HG03039 (cell line): ENCODE data around the gene BEAN1.
A peak's percentile ranks its signal among the peaks of the same experiment; 100 is the strongest.

Source experiments
- ATAC-seq: cut with Tn5 transposase; IDR thresholded peaks from one replicate; pipeline ENCODE4 v1.9.1; 2021; ENCODE audit warnings: mild to moderate bottlenecking, moderate library complexity; ENCODE audit not compliant: unreplicated experiment

BEAN1 gene

GRCh38 chr16:66517586-66518263 lies 90.6 kb downstream of the BEAN1 start:
- no peak for ATAC-seq

- no peak for ATAC-seq
Observed at GRCh38 chr16:66519482-66520373, 92.6 kb downstream of the BEAN1 start.

DNA sequence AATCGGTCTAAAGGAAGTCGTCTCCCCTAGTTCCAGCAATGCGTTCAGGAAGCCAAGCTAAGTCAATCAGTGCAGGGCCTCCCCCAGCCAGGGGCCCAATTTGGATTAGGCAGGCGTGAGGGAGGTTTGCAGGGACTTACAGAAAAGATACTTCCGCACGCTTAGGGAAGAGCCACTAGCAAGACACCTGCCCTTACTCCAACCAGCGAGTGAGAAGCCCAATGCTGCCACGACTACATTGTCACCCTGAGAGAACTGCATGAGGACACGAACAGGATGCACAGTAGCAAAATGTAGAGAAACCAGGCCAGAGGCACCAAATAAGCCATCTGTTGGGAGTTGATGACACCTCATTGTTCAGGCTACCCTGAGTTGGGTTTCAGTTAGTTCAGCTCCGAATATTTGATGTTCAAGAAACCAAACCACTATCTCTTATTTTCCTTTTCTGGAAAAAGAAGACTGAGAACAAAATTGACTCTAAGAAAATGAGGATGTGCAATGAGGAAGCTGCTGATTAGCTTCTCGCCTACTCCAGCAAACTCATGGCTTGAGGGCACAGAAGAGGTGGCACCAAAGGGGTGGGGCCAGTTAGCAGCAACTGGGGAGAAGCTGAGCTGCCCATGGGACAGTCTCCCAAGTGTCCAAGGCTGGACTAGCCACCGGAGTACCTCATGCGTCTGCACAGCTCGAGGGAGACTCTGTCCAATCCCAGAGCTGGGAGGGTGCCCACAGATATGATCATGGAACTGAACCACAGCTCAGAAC lies 93.5 kb downstream of the BEAN1 start:
- no peak for ATAC-seq

DNA sequence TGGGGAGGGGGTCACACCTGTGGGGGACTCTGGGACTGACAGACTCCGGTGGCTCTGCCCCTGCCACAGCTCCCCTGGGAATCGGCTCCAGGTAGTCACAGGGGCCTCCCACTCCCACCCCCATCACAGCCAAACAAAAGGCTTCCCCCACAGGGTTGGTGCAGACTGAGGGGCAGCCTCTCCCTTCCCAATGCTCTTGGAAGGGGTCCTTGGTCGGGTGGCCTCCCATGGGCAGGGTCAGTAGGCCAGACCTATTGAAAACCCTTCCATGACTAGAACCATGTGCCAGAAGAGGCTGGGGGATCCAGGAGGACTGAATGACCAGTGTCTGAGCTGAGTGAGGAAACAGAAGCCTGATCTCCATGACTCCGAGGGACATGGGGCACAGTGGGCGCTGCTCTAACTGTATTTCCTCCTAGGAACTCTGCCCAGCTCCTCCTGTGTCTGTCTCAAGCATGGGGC lies 94.2 kb downstream of the BEAN1 start:
- ATAC-seq = no peak

DNA sequence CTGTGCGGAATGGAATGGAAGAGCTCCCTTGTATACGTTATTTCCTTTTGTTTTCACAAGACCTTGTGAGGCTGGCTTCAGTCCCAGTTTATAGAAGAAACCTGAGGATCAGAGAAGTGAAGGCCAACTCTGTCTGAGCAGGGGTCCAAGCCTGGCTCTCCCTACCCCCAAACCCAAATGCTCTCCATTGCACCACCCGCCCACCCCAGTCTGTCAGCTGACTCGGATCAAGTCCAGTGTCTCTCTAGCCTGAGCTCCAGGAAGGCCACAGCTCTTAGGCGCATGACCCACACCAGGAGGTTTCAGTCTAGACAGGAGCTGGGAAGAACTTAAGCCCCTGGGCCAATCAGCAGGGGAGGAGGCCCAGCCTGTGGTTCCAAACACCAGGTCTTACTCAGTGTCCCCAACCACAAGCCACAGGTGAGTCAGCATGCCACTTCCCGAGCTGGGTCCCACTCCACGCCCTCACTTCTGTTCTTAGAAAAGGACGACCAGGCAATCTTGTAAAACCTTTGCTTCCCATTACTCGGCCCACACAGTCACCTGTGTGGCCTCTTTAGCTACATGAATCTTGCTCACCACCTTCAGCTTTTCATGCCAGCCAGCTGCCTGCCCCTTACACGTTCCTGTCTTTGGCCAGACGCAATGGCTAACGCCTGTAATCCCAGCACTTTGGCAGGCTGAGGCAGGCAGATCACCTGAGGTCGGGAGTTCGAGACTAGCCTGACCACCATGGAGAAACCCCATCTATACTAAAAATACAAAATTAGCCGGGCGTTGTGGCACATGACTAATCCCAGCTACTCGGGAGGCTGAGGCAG lies 95.1 kb downstream of the BEAN1 start:
- peak; percentile 76 for ATAC-seq

- ATAC-seq = no peak
Observed at GRCh38 chr16:66522816-66523590, 95.9 kb downstream of the BEAN1 start.

- ATAC-seq = no peak
Observed at GRCh38 chr16:66523861-66524354, 96.8 kb downstream of the BEAN1 start.

DNA sequence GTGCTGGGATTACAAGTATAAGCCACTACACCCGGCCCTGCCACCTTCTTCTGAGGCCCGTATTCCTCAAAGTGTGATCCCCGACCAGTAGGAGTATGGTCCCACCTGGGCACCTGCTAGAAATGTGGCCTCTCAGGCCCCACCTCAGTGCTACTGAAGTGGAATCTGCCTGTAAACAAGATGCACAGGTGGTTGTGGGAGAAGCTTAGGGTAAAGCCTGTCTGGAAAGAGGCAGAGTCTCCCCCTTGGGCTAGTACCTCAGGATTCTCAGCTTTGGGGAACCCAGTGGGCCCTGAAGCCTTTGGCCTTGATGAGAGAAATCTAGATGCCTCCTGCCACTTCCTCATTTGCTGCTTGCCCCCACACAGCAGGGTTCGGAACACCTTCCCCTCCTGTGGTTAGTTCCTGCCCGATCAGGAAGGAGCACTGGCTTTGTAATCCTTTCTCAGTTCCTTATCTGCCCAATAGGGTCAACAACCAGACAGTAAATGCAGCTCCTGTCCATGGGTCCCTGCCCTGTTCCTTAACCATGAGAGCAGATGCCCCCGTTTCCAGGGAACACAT lies 97.6 kb downstream of the BEAN1 start:
- peak; percentile 44 for ATAC-seq

DNA sequence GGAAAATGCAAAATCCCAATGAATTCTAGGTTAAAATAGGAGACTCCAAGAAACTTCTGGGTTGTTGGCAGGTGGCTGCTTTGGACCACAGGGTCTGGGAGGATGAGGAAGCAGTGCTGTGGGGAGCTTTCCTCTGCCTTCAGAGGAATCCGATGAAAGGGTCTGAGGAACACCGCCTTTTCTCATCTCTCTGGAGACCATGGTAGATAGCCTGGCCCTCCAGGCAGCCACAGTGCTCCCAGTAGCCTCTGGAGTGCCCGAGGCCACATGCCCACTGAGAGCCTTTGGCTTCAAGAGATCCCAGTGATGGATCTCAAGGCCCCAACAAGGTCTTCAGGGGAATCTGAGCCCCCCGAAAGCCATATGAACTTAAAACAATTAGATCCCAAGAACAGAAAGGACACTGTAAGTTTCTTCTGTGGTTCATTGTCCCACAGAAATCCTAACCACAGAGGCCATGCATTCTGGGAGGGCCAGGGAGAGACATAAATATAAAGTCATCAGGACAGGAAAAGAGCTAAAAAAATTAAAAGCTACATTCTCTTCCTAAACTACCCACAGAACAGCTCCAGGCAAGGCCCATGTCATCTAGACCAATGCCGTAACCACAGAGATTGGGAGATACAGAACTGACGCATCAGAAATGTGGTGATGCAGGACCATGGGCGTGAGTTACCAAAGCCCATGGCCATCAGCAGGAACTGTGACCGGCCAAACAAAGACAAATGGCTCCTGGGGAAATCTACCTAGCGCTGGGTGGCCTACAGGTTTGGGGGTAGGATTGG lies 98.5 kb downstream of the BEAN1 start:
- no peak for ATAC-seq

- ATAC-seq = no peak
Observed at GRCh38 chr16:66528294-66528693, 101.2 kb downstream of the BEAN1 start.

GRCh38 chr16:66529475-66529874 lies 102.4 kb downstream of the BEAN1 start:
- no peak for ATAC-seq
